GM19025 (cell line): ENCODE results near the gene PTPN5.

Source experiments
- ATAC-seq: cut with Tn5 transposase; IDR thresholded peaks from one replicate; pipeline ENCODE4 v1.9.1; 2021; ENCODE audit warnings: mild to moderate bottlenecking, low read depth, moderate library complexity; ENCODE audit not compliant: unreplicated experiment

Gene PTPN5

DNA sequence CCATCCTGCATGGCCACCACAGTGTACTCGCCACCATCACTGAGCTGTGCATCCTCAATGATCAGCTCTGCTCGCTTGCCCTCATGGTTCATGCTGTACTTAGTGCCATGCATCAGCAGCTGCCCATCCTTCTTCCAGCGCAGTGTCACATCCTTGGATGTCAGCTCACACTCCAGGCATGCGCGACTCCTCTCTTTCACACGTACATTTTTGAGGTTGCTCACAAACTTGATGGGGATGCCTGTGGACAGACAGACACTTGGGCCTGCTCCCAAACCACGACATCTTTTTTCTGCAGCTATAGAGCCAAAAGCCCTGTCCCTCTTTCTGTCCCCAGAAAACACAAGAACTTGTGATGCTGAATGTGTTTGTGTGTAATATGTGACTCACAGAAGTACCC is 76.1 kb downstream of the PTPN5 start:
- ATAC-seq, result no peak

DNA sequence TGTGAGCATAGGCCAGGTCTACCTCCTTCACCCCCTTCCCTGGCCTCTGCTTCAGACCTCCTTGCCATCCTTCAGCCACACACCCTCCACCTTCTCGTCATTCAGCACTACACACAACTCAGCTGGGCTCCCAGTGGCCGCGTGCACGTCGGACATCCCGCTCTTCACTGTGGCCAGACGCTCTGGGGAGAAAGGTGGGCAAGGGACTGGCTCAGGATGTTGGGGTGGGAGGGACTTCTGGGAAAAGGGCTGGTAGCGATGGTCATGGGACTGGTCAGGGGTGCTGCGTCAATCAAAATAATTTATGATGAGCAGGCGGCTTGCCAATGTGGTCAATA is 77.2 kb downstream of the PTPN5 start:
- ATAC-seq, result no peak

GRCh38 chr11:18713646-18714442 is 77.8 kb downstream of the PTPN5 start:
- no peak for ATAC-seq

GRCh38 chr11:18710545-18710944 is 81.1 kb downstream of the PTPN5 start:
- ATAC-seq, result no peak

GRCh38 chr11:18709414-18709813 is 82.2 kb downstream of the PTPN5 start:
- ATAC-seq, result no peak

- no peak for ATAC-seq
These were observed 83.7 kb downstream of the PTPN5 start for GRCh38 chr11:18707811-18708340.

DNA sequence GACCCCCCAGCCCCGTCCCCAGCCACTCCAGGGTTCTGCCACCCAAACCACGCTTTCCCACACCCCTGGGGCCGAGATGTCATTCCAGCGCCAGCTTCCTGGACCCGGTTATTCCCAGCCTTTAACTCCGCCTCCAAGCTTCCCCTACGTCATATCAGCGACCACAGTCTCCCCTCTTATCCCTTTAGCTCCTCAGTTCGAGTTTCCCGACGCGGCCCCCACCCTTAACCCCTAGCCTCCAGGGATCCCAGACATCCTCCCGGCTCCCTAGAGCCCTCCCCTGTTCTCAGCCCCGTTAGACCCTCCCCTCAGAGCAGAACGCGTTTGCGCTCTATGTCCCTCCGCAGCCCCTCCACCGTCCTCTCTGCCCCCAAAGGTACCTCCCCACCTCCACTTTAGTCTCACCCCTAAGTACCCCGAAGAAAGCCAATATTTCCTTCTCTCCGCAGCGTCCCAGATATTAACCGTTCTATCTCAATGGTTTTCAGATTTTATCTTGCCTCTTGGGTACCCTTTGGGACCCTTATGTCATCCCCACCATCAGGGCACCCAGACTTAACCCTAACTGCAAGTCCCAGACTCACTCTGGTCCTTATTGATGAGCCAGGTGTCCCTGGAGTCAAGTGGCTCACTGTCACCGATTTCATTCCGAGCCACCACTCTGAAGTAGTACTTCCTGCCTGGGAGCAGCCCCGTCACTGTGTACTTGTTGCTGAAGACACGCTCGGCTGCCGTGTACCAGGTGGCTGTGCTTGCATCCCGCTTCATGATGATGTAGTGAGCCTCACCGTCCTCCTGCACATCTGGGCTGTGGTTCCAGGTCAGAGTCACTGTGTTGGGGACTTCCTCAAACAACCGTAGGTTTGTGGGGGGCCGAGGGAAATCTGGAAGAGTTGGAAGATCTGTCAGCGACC is 85.0 kb downstream of the PTPN5 start:
- no peak for ATAC-seq

DNA sequence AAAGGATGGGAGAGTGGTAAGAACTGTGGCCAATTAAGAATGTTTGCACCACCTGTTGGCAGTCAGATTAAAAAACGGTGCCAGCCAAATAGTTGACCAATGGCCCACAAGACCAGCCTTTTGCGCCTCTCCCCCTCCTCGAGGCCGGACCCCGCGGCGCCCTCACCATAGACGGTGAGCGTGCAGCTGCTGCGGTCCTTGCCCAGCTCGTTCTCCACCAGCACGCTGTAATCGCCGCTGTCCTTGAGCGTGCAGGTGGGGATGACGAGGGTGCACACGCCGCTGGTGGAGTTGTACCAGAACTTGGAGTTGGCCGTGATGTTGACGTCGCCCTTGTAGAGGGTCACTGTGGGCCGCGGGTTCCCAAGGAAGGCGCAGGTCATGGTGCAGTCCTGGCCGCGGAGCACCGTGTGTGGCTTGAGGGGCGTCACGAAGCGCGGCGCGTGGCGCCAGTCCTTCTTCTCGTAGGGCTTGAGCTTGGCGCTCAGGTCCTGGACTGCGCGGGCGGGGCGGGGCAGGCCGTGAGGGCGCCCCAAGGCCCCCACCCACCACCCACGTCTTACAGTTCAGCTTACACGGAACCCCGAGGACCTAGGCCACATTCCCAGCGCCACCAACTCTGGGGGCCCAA is 85.8 kb downstream of the PTPN5 start:
- ATAC-seq, result no peak

DNA sequence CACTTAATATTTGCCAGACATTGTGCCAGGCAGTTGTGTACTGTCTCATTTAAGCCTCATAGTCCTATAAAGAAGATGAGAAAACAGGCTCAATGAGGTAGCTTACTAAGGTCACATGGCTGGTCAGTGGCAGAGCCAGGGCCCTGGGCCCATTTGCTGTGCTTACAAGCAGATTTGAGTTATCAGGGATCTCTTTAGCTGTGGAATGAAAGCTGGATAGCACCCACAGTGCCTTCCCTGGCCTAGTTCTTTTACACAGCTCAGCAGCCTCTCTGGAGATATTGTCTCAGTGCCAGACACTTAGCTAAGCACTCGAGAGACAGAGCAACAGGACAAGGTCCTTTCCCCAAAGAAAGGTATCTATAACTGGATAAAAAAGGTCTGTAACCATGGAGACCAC is 86.9 kb downstream of the PTPN5 start:
- no peak for ATAC-seq

DNA sequence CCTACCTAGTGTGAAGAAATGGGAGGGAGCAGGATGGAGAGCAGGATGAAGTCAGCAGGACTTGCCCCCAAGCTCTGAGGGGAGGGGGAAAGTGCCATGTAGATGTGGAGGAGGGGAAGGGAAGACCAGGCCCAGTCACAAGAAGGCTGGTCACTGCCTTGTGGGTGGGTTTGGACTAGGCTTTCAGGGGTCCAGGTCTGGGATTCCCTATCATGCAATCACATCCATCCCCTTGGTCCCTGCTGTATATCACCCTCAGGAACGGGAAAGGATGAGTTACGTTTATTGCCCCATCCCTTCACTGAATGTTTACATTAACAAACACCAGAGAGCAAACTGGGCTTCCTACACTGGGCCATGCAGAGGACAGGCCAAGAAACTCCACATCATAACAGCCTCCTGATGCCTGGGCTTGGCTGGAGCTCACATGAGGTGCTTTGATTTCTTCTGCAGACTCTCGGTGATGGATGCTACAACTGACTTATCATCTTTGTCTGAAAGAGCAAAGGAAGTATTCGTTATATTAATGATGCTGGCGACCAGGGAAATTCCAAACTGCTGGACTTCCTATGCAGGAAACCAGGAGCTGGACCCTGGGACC is 87.5 kb downstream of the PTPN5 start:
- no peak for ATAC-seq

- no peak for ATAC-seq
These were observed 88.4 kb downstream of the PTPN5 start for GRCh38 chr11:18703001-18703763.

GRCh38 chr11:18701614-18702216 is 89.9 kb downstream of the PTPN5 start:
- no peak for ATAC-seq

- ATAC-seq, result no peak
These were observed 90.7 kb downstream of the PTPN5 start for GRCh38 chr11:18700872-18701271.

DNA sequence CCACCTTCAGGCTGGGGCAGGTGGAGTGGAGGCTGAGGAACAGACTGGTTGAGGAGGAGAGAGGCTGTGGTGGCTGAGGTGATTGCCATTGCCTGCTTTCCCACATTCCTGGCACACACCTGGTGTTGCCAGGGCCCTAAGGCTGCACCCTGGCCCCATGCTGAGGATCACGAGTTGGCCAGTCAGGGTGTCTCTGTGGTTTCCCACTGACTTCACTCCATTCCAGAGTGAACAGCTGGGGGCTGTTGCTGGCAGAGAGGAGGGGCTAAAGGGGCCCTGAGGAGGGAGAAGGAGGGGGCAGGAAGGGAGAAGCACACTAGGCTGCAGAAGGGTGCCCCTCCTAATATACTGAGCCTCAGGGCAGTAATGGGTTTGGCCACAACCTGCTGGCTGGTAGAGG is 91.2 kb downstream of the PTPN5 start:
- ATAC-seq, result no peak

DNA sequence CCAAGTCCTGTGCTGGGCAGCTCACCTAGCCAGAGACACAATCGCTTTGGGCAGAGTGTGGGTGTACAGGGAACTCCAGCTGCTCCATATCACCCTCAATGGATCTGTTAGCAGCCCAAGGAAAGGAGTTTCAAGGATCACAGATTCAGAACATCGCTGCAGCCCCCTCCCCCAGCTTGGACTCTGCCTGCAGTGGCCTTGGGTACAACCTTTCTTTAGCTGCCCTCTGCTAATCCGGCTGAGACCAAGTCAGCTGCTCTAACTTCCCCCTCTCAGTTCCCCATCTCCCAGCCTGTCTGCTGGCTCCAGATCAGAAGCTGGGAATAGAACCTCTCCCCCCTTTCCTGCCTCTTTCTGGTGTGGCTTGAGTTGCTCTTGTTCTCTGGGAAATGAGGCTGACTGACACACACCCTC is 91.7 kb downstream of the PTPN5 start:
- ATAC-seq, result no peak

DNA sequence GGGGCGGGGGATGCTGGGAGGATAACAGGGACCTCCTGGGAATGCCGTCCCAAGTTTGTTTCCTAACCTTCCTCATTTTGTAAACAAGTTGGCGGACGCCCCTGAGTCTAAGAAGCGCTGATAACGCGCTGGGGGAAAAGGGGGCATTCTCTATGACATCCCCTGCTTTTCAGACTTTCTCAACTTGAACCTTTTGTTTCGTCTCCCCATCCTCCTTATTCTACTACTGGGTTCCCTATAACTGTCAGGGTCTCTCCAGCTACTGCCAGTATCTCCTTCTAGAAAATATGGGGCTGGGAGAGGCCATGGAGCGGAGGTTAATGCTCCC is 92.4 kb downstream of the PTPN5 start:
- ATAC-seq, result no peak

GRCh38 chr11:18698341-18699268 is 93.0 kb downstream of the PTPN5 start, which contains the start of gene TMEM86A:
Gene TMEM86A, plus strand, starts transcription at chr11:18698779. Its CDS starts 108 bp downstream, at chr11:18698887.
- ATAC-seq, result peak; percentile 95

DNA sequence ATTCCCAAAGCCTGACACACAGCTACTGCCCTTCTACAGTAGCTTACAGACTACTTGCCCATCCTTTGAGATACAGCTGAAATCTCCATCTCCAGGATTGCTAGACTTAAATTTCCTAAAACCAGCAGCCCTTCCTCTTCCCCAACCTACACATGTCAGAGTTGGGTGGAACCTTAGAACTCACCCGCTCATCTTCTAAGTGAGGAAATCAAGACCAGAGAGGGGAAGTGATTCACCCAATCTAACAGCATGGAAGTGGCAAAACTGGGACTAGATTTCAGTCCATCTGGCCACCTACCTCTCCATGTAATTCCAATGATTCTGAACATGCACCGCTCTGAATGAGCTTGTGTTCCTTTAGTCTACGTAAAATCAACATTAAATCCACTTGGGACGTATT is 94.0 kb downstream of the PTPN5 start:
- no peak for ATAC-seq
